GM12878 (cell line): ENCODE data around the gene YBEY. TPM values are rescaled to one million over a fixed set of nuclear protein-coding genes. Genes with fewer than 3 reads are reported as not detected.

ENCODE experiments used
- CBFB ChIP-seq: IDR thresholded peaks from 2 replicates; pipeline ENCODE4 v1.6.1; 2016; ENCODE audit warnings: antibody characterized with exemption, low read depth
- EZH2 ChIP-seq: IDR thresholded peaks from 2 replicates; pipeline ENCODE4 v1.6.1; 2012; ENCODE audit warnings: low read depth, mild to moderate bottlenecking, control low read depth, inconsistent platforms, low read length, borderline replicate concordance; ENCODE audit not compliant: control insufficient read depth
- FOS ChIP-seq: IDR thresholded peaks from 3 replicates; pipeline ENCODE4 v1.6.1; 2011; ENCODE audit warnings: borderline replicate concordance; ENCODE audit not compliant: insufficient read length; ENCODE audit errors: extremely low read depth
- FOXK2 ChIP-seq: fragments of 450-650 bp; IDR thresholded peaks from 2 replicates; pipeline ENCODE4 v1.6.1; 2017; ENCODE audit warnings: mild to moderate bottlenecking, moderate library complexity
- GATAD2B ChIP-seq: fragments of 450-650 bp; conservative IDR thresholded peaks from 2 replicates; pipeline ENCODE4 v1.6.1; 2017; ENCODE audit warnings: low read depth, mild to moderate bottlenecking, moderate library complexity
- IKZF1 ChIP-seq: fragments of 450-650 bp; conservative IDR thresholded peaks from 2 replicates; pipeline ENCODE4 v1.6.1; 2017; ENCODE audit warnings: antibody characterized with exemption, mild to moderate bottlenecking
- NR2C2 ChIP-seq: IDR thresholded peaks from 2 replicates; pipeline ENCODE4 v1.6.1; 2011; ENCODE audit warnings: borderline replicate concordance, low read depth; ENCODE audit not compliant: control insufficient read depth, insufficient read length
- RAD51 ChIP-seq: fragments of 450-650 bp; IDR thresholded peaks from 2 replicates; pipeline ENCODE4 v1.6.1; 2016; ENCODE audit warnings: moderate library complexity, mild to moderate bottlenecking, inconsistent platforms
- RBBP5 ChIP-seq: fragments of 200-600 bp; sonication (generic); conservative IDR thresholded peaks from 2 replicates; pipeline ENCODE4 v1.6.1; 2016
- SIN3A ChIP-seq: IDR thresholded peaks from 2 replicates; pipeline ENCODE4 v1.6.1; 2012; ENCODE audit warnings: low read depth, low read length, improper control_type of control experiment
- SIX5 ChIP-seq: IDR thresholded peaks from 2 replicates; pipeline ENCODE4 v1.6.1; 2011; ENCODE audit warnings: mild to moderate bottlenecking, low read depth, low read length, moderate library complexity; ENCODE audit not compliant: severe bottlenecking
- SMAD1 ChIP-seq: fragments of 450-650 bp; IDR thresholded peaks from 2 replicates; pipeline ENCODE4 v1.6.1; 2018; ENCODE audit warnings: mild to moderate bottlenecking, low read depth; ENCODE audit not compliant: partially characterized antibody
- SRF ChIP-seq, 2 experiments: IDR thresholded peaks; 2 replicates each; pipeline ENCODE4 v1.6.1; 2011; ENCODE audit warnings: low read depth in 2 of 2, low read length in 2 of 2, mild to moderate bottlenecking in 1 of 2, moderate library complexity in 1 of 2
- SUZ12 ChIP-seq: fragments of 200-600 bp; sonication (generic); IDR thresholded peaks from one replicate; pipeline ENCODE4 v1.6.1; 2018; ENCODE audit warnings: antibody characterized with exemption, mild to moderate bottlenecking; ENCODE audit not compliant: unreplicated experiment
- TBL1XR1 ChIP-seq: IDR thresholded peaks from 2 replicates; pipeline ENCODE4 v1.6.1; 2012; ENCODE audit warnings: low read depth, low read length, improper control_type of control experiment
- WRNIP1 ChIP-seq: IDR thresholded peaks from 2 replicates; pipeline ENCODE4 v1.6.1; 2011; ENCODE audit warnings: low read depth, low read length, improper control_type of control experiment, borderline replicate concordance
- polyA plus RNA-seq, 11 experiments: library from polyadenylated mRNA; depleted of rRNA in 4 of 11; unstranded in 6 of 11; stranded (reverse) in 5 of 11; fragments of >200 nt; fragmentation: Nextera tagmentation in 4 of 11; fragmentation: Illumina TruSeq in 1 of 11; extraction: Ambion mirVana in 4 of 11; extraction: Trizol in 1 of 11; gene quantifications; 1 replicate in 1 of 11; 2 replicates in 10 of 11; pipeline versions ENCODE4 v1.2.1 to v1.2.3, GENCODE V29; 2011 to 2016; ENCODE audit warnings: inconsistent platforms in 2 of 11, missing spikeins in 2 of 11, low read depth in 1 of 11
- total RNA-seq, 4 experiments: library from RNA; depleted of rRNA in 3 of 4; stranded (reverse); fragments of >200 nt in 3 of 4; fragmentation: Illumina TruSeq in 1 of 4; extraction: Trizol in 1 of 4; gene quantifications; 2 replicates each; pipeline versions ENCODE4 v1.2.1 to v1.2.3, GENCODE V29; 2013 to 2021
- TF ChIP-seq, protein P1 (sequence below): fragments of 450-650 bp; formaldehyde crosslinking; IDR thresholded peaks from 2 replicates; pipeline ENCODE4 v1.4.0; 2022; ENCODE audit warnings: mild to moderate bottlenecking, moderate library complexity
- TF ChIP-seq, protein P2 (sequence below): fragments of 450-650 bp; IDR thresholded peaks from 2 replicates; pipeline ENCODE4 v1.6.1; 2014; ENCODE audit warnings: mild to moderate bottlenecking
- TF ChIP-seq, protein P3 (sequence below): fragments of 450-650 bp; IDR thresholded peaks from 2 replicates; pipeline ENCODE4 v1.6.1; 2016; ENCODE audit warnings: mild to moderate bottlenecking
- TF ChIP-seq, protein P4 (sequence below): fragments of 450-650 bp; IDR thresholded peaks from 2 replicates; pipeline ENCODE4 v1.6.1; 2018; ENCODE audit warnings: borderline replicate concordance, mild to moderate bottlenecking; ENCODE audit not compliant: partially characterized antibody
- TF ChIP-seq, protein P5 (sequence below): IDR thresholded peaks from 2 replicates; pipeline ENCODE4 v1.6.1; 2012; ENCODE audit warnings: low read depth, low read length, improper control_type of control experiment

Gene YBEY
- total and polyA plus RNA-seq, 10 of the 15 experiments (the other 5 are each of a cell fraction or from before 2014, with no cell fraction given) = 6.5 to 31.4 (median 18.5) TPM

DNA sequence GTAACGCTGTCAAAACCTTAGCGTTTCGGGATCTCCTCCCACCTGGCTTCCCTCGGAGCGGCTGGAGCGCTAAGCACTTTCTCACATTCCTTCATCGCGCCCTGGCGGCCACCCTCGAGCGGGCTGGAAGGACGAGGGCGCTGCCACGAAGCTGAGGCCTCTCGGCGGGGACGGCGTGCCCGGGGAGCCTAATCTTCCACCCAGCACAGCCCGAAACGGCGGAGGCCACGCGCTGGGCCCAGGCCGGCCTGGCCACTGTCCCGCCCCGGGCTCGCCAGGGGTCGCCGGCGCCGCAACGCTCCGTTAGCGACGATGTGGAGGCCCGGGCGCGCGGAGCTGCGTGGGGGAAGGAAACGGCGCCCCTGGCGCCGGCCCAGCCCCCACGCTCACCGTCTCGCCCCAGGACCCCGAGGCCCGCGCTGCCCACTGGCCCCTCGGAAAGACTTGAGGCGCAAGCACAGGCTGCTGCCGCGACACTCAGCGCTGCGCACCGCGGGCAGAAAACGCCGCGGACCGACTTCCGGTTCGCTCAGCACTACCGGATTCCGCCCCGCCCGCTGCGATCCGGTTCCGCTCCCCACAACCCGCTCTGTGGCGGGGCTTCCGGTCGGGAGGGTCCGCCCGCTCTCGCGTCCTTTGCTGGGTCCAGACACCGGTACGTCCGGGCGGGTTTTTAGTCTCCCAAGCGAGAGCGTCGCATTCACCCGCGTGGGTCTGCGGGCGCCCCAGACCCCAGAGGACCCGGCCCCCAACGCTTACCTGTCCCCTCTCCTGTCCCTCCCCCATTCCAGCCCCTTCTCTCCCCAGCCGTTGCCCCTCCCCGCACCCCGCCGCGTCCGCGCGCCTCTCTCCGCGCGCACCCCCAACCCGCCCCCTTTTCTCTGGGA is at the start of gene YBEY (continued):
- TF ChIP-seq, protein P1, sequence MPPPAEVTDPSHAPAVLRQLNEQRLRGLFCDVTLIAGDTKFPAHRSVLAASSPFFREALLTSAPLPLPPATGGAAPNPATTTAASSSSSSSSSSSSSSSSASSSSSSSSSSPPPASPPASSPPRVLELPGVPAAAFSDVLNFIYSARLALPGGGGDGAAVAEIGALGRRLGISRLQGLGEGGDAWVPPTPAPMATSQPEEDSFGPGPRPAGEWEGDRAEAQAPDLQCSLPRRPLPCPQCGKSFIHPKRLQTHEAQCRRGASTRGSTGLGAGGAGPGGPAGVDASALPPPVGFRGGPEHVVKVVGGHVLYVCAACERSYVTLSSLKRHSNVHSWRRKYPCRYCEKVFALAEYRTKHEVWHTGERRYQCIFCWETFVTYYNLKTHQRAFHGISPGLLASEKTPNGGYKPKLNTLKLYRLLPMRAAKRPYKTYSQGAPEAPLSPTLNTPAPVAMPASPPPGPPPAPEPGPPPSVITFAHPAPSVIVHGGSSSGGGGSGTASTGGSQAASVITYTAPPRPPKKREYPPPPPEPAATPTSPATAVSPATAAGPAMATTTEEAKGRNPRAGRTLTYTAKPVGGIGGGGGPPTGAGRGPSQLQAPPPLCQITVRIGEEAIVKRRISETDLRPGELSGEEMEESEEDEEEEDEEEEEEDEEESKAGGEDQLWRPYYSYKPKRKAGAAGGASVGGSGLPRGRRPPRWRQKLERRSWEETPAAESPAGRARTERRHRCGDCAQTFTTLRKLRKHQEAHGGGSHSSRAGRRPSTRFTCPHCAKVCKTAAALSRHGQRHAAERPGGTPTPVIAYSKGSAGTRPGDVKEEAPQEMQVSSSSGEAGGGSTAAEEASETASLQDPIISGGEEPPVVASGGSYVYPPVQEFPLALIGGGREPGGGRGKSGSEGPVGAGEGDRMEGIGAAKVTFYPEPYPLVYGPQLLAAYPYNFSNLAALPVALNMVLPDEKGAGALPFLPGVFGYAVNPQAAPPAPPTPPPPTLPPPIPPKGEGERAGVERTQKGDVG (CRISPR knock-in tag) = no peak
- TF ChIP-seq IKZF1 (peak; percentile 90), NR2C2 (no peak), TBL1XR1 (0 out of 2 replicates have a peak, but pooled peaks have one; percentile 51), SIN3A (peak; percentile 70; the same call in 1 of the 2 replicates), SMAD1 (no peak), RBBP5 (no peak), EZH2 (no peak), GATAD2B (peak; percentile 99), FOXK2 (no peak; the same call in none of the 2 replicates), RAD51 (no peak), SRF (IDR thresholded peaks at IDR 0.05; ENCODE audit: low read depth in 2 of 2, low read length in 2 of 2) (peak in 1 of 2 experiments; percentile 77; a peak in 1 of 4 replicates), SUZ12 (no peak), WRNIP1 (no peak), CBFB (no peak; the same call in 1 of the 2 replicates), FOS (no peak), SIX5 (peak; percentile 68)
- TF ChIP-seq, protein P2, sequence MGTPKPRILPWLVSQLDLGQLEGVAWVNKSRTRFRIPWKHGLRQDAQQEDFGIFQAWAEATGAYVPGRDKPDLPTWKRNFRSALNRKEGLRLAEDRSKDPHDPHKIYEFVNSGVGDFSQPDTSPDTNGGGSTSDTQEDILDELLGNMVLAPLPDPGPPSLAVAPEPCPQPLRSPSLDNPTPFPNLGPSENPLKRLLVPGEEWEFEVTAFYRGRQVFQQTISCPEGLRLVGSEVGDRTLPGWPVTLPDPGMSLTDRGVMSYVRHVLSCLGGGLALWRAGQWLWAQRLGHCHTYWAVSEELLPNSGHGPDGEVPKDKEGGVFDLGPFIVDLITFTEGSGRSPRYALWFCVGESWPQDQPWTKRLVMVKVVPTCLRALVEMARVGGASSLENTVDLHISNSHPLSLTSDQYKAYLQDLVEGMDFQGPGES = 0 out of 2 replicates have a peak, but pooled peaks have one; percentile 37
- TF ChIP-seq, protein P3, sequence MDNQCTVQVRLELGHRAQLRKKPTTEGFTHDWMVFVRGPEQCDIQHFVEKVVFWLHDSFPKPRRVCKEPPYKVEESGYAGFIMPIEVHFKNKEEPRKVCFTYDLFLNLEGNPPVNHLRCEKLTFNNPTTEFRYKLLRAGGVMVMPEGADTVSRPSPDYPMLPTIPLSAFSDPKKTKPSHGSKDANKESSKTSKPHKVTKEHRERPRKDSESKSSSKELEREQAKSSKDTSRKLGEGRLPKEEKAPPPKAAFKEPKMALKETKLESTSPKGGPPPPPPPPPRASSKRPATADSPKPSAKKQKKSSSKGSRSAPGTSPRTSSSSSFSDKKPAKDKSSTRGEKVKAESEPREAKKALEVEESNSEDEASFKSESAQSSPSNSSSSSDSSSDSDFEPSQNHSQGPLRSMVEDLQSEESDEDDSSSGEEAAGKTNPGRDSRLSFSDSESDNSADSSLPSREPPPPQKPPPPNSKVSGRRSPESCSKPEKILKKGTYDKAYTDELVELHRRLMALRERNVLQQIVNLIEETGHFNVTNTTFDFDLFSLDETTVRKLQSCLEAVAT = no peak
- TF ChIP-seq, protein P4, sequence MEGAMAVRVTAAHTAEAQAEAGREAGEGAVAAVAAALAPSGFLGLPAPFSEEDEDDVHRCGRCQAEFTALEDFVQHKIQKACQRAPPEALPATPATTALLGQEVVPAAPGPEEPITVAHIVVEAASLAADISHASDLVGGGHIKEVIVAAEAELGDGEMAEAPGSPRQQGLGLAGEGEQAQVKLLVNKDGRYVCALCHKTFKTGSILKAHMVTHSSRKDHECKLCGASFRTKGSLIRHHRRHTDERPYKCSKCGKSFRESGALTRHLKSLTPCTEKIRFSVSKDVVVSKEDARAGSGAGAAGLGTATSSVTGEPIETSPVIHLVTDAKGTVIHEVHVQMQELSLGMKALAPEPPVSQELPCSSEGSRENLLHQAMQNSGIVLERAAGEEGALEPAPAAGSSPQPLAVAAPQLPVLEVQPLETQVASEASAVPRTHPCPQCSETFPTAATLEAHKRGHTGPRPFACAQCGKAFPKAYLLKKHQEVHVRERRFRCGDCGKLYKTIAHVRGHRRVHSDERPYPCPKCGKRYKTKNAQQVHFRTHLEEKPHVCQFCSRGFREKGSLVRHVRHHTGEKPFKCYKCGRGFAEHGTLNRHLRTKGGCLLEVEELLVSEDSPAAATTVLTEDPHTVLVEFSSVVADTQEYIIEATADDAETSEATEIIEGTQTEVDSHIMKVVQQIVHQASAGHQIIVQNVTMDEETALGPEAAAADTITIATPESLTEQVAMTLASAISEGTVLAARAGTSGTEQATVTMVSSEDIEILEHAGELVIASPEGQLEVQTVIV = peak; percentile 50
- TF ChIP-seq, protein P5, sequence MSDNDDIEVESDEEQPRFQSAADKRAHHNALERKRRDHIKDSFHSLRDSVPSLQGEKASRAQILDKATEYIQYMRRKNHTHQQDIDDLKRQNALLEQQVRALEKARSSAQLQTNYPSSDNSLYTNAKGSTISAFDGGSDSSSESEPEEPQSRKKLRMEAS = peak; percentile 52
